NOMO-1 treated with DMSO at 0.1 percent for 48 hours (cell line): ENCODE data around the gene UBXN10.
A peak's percentile ranks its signal among the peaks of the same experiment; 100 is the strongest.

Experiments used
- DNase-seq: peaks from one replicate; lab custom pipeline; 2025; ENCODE audit not compliant: unreplicated experiment; lab: John Stamatoyannopoulos, UW

Gene UBXN10

DNA sequence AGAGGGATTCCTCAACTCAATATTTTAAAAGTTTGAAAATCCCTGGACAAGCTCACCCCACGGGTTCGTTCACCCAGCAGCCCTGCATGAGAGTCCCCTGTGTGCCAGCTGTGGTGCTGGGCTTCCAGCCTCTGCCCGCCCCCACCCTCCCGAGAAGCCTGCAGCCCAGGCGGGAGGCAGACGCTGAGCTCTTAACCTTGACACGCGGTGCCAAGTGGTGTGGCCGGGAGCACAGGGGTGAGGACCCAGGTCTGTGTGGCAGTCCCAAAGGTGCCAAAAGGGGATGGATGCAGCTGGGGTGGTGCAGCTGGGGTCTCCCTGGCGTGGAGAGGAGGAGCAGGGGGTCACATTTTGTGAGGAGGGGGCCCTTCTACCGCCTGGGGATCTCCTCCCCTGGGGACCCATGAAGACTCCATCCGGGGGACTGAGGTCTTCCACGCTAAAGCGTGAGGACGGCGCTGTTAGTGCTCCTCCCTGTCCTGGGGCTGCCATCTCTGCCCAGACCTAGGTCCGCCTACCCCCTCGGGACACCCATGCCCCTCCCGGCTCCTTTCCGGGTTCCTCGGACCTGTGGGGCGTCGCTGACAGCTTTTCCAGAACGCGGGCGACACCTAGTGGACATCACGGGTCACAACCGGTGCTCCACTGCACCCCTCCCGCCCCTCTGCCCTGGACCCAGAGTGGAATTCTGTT lies 33.8 kb upstream of the UBXN10 start:
- peak; percentile 83 for DNase-seq

DNA sequence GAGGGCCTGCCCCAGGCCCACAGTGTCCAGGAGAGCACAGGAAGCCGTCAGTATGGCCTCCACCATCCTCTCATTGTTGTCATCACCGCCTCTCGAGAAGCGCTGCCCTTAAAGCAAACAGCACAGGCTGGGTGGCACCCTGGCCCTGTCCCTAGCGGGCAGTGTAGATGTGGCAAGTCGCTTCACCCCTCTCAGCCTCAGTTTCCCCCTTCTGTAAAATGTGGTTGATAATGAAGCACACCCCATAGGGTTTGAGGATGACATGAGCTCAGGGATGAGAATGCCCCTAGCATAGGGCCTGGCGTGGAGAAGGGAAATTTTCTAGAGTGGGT lies 33.3 kb upstream of the UBXN10 start:
- DNase-seq = no peak

DNA sequence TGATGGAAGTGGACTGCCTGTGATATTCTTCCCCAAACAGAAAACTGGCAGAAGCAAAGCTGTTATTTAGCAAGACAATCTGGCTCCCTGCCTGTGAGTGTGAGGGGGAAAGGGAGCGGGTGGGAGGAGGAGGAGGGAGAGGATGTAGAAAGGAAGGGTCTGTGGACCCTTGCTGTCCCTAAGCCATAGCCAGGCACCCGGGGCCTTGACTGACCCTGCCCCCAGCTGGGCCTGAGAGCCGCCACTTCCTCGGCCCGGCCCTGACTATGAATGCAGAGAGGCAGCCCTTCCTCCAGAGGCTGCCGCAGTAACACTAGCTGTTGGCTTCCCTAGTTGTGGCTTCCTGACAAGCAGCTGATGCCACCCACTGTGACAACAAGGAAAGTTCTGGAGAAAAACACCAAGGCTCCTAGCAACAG lies 32.9 kb upstream of the UBXN10 start:
- no peak for DNase-seq

DNA sequence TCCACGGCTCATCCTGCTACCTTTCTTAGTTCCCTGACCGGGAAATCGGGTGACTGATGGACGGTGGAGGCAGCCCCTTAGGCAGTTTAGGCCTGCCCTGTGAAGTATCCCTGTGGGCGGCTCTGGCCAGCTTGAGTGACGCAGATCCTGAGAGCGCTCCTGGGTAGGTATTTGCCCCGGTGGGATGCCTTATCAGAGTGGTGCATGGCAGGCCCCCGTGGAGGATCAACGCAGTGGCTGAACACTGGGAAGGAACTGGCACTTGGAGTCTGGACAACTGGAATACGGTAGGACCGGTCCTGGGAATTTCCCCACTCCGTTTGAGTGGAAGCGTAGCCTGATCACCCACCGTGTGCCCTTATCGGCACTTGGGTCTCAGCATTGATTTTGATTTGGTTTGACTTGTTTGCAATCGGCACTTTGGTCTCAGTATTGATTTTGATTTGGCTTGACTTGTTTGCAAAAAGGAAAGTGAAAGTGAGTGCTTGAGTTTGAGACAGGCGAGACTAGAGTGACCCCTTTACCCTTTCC lies 31.5 kb upstream of the UBXN10 start:
- no peak for DNase-seq

DNA sequence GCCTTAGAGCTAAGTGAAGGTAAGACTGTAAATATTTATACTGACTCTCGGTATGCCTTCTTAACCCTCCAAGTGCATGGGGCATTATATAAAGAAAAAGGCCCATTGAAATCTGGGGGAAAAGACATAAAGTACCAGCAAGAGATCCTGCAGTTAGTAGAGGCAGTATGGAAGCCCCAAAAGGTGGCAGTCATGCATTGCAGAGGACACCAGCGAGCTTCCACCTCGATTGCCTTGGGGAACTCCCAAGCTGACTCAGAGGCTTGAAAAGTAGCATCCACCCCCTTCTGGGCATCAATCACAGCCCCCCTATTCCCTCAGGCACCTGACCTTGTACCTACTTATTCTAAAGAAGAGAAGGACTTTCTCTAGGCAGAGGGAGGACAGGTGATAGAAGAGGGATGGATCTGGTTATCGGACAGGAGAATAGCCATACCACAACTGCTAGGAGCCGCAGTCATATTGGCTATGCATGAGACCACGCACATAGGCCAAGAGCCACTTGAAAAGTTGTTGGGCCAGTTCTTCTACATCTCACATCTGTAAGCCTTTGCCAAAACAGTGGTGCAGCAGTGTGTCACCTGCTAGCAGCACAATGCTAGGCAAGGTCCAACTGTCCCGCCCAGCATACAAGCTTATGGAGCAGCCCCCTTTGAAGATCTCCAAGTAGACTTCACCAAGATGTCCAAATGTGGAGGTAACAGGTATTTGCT lies 27.4 kb upstream of the UBXN10 start:
- no peak for DNase-seq

DNA sequence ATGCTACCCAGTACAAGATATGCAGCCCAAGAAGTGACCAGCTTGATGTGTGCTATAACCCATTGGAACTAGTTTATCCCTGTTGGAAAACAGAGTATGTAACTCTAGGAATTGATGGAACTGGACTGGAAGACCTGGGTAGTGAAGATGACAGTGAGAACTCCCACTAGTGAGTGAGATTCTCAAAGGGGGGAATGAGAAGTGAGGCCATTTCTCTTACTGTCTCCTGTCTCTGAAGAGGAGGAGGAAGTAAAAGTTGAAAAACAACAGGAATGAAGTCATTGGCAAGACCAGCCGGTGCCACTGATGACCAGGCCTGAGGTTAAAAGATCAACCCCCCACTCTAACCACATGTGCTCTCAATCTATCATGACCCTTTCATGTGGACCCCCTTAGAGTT lies 25.9 kb upstream of the UBXN10 start:
- DNase-seq = no peak

DNA sequence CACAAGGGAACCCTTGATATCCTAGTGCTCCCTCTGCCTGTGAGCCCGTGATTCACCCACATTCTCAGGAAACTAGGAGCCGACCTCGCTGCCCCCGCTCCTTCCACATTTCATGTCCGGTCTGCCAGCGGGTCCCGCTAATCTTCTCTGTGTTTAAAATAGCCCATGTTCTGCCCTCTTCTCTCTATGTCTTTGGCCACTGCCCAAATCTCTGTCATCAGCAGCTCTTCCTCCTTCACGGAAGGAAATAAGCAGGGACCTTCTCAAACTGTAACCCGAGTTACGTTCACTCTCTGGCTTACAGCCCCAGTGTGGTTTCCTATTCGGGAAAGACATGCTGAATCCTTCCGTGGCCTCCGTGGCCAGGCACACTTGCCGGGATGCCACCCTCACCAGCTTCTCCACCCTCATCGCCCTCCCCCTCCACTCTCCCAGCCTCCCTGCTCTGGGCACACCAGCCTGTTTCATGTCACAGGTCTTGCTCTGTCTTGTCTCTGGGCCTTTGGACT lies 21.1 kb upstream of the UBXN10 start:
- DNase-seq = peak; percentile 34

DNA sequence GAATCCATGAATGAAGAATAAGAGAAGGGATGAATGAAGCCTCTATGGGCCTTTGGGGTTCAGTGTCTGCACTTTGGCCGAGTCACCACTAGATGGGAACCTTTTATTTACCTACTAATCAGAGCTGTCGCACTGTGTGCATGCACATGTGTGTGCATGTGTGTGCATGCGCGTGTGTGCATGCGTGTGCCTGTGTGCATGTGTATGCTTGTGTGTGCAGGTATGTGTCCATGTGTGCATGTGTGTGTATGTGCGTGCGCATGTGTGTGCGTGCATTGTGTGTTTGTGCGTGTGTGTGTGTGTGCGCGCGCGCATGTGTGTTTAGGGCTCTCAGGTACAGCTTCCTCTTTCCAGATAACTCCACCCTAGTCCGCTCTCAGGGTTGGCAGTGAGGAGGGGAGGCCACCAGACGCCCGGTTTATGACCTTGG lies 20.4 kb upstream of the UBXN10 start:
- peak; percentile 92 for DNase-seq

DNA sequence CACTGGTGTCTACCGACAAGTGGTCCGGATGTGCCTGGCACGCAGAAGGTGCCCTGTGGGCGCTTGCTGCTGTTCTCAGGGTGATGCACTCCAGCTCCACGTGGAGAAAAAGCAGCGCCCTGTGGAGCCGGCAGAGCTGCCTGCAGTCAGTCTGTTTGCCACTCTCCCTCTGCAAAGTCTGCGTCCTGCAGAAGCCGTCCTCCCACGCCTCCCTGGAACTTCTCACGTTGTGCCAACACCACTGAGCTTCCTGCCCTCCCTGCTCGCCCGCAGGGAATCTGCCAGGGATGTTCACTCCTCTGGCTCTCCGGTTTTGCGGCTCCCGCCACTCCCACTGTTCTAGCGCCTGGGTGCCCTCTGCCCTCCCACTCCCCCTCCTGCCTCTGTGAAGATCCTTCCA lies 19.8 kb upstream of the UBXN10 start:
- DNase-seq = no peak

DNA sequence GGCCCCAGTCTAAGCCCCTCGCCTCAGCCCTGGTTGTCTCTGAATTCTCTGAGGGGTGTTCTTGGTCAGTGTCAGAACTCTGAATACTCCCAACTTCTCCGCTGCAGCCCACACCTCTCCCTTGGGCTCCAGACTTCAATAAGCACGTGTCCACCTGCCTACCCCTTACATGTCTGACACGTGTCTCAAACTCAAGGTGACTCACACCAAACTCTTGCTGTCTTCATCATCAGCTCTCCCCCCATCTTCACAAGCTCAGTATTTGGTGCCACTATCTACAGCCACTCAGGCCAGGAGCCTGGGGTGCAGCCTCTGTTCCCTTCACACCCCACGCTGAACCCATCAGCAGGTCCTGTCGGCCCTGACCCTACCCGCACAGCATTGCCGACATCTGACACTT lies 18.8 kb upstream of the UBXN10 start:
- DNase-seq = no peak

DNA sequence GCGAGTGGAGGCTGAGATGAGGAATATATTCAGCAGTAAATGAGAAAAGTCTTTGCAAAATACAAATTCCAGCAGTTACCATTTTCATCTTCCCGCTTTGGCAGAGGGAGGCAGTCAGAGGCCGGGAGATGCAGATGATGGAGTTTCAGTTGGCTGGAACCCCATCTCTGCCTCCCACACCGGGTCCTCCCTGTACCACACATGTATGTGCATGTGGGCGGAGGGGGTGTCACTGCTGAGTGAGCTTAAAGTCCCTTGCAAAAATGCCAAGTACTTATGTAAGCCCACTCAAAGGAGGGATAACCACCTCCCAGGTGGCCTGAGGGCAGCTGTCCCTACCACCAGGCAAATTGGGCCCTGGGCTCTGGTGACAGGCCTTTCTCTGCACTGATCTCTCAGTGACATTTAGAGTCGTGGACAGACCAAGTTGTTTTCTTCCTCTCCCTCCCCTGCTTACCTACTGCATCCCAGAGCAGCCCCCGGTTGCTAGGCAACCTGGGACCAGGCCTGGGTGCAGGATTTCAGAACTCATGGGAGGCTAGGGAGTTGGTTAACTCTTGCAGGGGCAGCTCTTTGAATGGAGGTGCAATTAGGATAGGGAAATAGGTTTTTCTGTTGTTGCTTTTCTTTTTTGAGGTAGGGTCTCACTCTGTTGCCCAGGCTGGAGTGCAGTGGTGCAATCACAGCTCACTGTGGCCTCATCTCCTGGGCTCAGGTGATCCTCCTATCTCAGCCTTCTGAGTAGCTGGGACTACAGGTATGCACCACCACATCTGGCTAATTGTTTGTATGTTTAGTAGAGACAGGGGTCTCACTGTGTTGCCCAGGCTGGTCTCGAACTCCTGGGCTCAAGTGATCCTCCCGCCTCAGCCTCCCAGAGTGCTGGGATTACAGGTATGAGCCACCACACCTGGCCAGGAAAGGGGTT lies 17.1 kb upstream of the UBXN10 start:
- DNase-seq = no peak

DNA sequence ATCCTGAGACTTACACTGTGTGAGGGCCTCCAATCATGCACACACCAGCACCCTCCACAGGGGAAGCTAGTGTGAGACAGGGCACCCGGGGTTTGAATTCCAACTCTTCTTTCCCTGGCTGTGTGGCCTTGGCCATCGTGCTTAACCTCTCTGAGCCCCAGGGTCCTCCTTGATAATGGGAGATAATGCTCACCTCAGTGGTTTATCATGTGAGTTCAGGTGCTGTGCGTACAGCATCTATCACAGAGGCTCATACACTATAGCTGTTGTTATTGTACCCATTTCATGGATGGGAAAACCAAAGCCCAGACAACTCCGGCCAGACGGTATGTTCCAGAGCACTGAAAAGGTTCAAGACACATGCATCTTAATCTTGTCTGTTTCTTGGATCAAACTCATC lies 16.0 kb upstream of the UBXN10 start:
- DNase-seq = no peak

DNA sequence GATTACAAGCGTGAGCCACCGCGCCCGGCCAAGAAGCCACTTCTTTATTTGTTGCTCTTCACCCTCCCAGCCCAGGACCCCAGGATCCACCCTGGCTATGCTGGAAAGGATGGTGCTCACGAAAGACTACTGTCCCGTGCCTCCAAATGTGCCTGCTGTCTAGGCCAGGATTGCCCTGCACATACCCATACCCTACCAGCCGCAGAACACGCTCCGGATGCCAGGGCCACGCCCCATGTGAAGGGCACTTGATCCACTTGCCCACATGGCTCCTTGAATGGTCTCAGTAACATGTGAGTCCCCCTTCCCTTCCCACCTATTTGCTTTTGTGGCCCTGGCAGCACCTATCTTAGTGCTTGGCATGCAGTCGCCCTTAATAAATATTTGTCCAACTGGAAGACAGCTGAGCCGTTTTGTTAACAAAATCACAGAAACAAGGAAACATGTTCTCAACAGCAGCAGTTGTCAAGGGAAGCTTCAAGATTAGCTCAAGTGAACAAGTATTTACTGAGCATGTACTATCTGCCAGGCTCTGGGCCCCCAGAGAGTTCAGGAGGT lies 13.8 kb upstream of the UBXN10 start:
- DNase-seq = no peak

DNA sequence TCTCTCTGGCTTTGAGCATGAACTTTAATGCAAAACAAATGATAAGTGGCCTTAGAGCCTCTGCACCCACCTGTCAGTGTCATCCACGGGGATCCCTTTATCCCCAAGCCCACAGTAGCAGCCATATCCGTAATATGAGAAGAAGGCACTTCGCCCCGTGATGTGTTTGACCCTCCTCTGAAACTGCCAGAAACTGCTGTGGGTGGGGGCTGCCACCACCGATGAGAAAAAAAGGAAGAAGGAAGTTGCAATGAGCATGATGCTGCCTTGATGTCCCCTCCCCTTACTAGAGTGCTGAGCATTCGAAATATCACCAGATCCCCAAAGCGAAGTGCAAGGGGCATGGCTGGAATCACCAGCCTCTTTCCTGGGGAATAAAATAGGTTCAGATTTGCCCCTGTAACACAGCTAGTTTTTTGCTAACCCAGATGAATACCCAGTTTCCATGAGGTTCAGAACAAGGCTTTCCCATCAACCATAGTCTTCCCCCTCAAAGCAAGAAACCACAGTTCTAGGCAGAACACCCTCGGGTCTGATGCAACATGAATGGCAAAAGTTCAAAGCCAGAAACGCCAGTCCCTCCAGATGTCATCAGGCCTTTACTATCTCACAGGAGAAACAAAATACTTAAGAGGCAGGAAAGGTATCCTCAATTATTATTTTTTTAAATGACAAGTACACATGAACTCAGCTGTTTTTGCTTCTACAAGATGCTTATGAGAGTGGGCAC lies 10.8 kb upstream of the UBXN10 start:
- DNase-seq = peak; percentile 34

DNA sequence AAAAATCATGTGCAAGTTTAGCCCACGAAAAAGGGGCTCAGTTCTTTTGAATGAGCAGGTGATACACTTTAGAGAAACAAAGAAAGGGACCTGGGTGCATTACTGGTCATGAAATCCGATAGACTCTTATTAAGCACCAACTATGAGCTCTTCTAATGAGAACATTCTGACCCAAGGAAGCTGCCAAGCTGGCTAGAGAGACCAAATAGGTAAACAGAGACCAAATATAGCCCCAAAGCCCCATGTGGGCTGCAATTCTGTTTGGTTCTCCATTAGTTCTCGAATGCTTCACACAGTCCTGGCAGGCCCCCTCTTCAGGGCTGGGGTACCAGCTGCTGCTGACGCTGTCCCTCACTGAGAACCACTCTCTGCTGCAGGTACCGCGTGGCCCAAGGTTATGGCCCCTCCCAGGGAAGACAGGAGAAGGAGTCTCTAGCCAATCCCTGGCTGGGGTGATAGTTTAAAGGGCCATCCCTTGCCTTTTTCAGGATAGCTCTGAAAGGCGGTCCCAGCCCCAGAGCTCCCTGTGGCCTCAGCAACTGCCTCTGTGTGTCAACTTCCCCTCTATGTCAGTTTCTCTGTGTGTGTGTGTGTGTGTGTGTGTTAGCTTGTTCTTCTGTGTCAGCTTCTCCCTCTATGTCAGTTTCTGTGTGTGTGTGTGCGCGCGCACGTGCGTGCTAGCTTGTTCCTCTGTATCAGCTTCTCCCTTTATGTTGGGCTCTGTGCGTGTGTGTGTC lies 7.1 kb upstream of the UBXN10 start:
- DNase-seq = peak; percentile 58

DNA sequence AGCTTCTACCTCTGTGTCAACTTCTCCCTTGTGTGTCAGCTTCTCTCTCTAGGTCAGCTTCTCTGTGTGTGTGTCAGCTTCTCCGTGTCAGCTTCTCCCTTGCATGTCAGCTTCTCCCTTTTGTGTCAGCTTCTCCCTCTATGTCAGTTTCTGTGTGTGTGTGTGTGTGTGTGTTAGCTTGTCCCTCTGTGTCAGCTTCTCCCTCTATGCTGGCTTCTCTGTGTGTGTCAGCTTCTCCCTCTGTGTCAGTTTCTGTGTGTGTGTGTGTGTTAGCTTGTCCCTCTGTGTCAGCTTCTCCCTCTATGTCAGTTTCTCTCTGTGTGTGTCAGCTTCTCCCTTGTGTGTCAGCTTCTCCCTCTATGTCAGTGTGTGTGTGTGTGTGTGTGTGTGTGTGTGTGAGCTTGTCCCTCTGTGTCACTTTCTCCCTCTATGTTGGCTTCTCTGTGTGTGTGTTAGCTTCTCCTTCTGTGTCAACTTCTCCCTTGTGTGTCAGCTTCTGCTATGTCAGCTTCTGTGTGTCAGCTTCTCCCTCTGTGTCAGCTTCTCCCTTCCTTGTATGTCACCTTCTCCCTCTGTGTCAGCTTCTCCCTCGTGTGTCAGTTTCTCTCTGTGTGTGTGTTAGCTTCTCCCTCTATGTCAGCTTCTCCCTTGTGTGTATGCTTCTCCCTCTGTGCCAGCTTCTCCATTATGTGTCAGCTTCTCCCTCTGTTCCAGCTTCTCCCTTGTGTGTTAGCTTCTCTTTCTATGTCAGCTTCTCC lies 6.3 kb upstream of the UBXN10 start:
- no peak for DNase-seq

DNA sequence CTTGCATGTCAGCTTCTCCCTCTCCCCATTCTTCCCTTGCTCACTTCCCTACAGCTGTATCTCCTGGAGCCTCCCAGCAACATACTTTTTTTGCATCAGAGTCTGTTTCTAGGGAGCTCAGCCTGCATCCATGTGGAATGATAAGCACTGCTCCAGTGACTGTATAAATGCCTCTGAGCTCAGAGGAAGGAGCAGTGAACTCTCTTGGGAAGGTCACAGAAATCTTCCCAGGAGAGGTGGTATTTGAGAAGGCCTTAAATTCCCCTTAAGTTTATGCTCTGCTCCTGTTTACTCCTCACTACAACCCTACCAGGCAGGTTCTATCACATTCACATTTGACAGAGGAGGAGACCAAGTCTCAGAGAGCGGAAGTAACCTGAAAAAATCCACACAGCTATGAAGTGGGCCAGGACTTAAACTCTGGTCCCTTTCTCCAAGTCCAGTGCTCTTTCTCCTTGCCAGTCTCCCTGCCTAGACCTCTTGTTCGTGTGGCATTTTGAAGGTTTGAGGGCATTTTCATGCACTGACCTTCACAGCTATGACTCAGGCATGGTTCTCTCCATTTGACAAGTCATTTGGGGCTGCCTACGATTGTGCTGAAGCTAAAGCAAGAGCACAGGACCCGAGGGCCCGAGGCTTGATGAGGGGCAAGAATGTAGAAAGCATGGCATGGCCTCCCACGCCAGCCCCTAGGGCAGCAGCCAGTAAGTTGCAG lies 5.6 kb upstream of the UBXN10 start:
- no peak for DNase-seq

DNA sequence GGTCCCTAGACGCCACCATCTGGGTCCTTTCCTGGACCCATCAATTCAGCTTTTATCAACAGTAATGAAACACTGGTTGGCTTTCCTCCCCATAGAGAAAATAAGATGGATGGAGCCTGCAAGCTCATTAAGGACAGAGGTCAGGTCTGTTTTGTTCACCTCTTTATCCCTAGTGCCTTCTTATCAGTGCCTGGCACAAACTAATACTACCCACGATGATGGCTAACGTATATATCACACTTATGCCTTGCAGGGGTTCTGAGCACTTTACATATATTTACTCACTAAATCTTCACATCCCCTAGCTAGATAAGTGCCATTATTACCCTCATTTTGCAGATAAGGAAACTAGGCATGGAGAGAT lies 5.1 kb upstream of the UBXN10 start:
- no peak for DNase-seq
